WI38 (cell line): ENCODE measurements around the gene MINDY3.

Source experiments
- H3K4me3 ChIP-seq: 2 replicates; pipeline ENCODE4 v1.5.1; 2011; ENCODE audit warnings: low read depth, mild to moderate bottlenecking, control low read depth, low read length
- TF ChIP-seq, protein P1 (sequence below): IDR thresholded peaks from 2 replicates; pipeline ENCODE4 v1.5.1; 2012; ENCODE audit warnings: low read depth, mild to moderate bottlenecking, control low read depth, low read length

Gene MINDY3

DNA sequence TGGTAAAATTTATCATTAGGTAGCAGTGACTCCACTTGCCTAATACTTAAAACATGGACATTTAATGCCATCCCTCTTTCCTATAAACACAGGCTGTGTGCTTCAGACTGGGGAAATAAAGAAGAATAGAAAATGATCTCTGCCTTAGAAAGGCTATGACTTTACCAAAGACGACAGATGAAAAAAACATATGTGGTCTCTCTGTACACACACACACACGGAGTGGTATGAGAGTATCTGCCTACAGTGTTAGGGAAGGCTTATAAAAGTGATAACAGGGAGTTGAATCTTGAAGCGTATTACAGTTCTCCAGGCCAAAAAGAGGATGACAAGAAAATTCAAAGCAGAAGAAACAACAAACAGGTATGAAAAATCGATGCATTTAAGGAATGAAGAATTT is 38.2 kb downstream of the MINDY3 start:
- TF ChIP-seq, protein P1, sequence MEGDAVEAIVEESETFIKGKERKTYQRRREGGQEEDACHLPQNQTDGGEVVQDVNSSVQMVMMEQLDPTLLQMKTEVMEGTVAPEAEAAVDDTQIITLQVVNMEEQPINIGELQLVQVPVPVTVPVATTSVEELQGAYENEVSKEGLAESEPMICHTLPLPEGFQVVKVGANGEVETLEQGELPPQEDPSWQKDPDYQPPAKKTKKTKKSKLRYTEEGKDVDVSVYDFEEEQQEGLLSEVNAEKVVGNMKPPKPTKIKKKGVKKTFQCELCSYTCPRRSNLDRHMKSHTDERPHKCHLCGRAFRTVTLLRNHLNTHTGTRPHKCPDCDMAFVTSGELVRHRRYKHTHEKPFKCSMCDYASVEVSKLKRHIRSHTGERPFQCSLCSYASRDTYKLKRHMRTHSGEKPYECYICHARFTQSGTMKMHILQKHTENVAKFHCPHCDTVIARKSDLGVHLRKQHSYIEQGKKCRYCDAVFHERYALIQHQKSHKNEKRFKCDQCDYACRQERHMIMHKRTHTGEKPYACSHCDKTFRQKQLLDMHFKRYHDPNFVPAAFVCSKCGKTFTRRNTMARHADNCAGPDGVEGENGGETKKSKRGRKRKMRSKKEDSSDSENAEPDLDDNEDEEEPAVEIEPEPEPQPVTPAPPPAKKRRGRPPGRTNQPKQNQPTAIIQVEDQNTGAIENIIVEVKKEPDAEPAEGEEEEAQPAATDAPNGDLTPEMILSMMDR, result no peak

DNA sequence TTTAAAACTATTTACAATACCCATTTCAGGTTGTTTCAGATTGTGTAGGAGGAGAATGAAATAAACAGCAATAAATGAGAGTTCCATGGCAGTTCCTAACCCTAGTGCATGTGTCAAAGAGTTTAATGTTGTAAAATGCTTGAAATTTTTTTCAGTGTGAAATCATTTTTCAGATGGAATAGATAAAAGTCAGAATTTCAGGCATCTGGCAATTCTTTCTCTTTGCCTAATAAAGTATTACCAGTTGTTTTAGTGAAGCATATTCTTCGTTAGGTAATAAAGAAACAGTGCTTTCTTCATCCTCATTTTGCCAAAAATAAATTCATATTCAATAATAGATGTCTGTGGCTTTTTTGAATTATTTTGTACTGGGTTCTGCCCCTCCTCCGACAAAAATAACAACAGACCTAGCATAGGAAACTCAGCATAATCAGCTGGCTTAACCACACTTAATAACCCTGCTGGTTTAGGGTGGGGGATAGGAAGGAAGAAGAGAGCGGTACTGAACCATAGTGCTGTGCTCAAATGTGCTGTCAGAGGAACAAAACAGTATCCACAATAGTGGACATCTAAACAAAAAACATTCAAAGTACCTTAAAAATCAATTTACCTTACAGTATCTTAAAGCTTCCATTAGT is 39.1 kb downstream of the MINDY3 start:
- TF ChIP-seq, protein P1, result no peak

More for the DNA sequence above, 38.2 kb downstream of the MINDY3 start:
- H3K4me3 ChIP-seq, result no peak overlapping the region

DNA sequence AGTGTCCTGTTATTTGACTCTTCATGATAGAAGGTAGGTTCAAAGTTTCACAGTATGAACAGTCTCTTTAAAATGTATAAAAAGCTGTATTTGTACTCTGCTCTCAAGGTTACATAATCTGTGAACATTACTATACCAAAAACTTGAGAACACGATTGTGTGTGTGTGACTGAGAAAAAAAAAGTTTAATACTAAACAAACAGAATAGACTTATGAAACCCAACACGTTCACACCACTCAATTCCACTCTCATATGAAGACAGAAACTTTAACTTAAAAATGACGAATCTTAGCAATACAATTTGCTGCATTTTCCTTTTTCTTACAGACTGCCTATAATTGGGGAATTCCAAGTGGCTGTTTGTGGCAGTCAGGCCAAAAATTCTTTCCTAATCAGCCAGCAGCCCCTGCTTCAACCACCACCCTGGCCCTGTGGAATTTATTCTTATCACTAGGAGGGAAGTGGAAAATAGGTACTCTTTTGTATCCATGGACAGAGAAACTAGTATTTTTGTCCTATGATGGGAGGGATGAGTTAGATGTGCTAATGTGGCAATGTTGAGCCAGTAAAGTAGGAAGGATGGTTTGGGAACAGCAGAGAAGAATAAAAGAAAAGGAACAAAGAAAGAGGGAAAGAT is 42.8 kb downstream of the MINDY3 start:
- H3K4me3 ChIP-seq, result no peak overlapping the region
- TF ChIP-seq, protein P1, result no peak

More for the DNA sequence above, 39.1 kb downstream of the MINDY3 start:
- H3K4me3 ChIP-seq, result no peak overlapping the region

DNA sequence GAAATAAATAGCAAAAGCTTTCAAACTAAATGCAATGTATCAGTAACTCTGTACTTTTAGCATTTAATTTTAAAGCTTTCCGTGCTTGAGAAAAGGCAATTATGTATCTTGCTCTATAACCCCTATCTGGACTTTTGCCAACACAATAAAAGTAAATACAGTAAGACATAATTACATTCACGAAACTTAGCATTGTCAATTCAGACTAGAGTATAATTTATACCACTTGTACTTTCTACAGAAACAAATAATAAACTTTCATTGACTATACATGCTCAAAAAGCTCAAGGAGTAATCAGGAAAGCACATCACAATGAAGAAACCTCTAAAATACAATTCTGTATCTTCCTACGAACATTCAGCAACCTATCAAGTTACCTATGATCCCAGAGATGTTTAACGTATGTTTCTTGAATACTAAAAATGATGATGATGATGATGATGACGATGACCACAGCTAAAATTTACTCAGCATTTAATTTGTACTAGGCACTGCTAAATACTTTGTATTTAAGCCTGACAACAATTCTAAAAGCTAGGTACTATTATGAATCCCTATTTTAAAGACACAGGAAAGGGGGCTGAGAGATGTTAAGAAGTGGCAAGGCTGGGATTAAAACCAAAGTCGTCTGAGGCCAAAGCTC is 44.9 kb downstream of the MINDY3 start:
- TF ChIP-seq, protein P1, result no peak
- no peak overlapping the region for H3K4me3 ChIP-seq

DNA sequence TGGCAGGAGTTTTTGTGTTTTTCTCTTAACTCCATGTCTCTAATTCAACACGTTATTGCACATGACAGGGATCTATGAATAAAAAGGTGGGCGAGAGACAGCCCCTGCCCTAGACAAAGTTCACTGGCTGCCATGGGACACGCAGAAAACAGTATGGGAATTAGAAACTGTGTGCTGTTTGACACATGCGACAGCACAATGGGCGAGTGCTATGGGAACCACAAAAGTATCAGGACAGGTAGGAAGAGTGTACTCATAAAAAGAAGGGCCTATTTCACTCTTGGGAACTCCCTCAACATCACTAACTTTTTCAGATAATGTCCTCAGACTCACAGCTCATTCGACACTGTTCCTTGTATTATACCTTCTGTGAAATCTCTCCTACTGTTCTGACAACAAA is 45.7 kb downstream of the MINDY3 start:
- no peak overlapping the region for H3K4me3 ChIP-seq
- TF ChIP-seq, protein P1, result no peak

DNA sequence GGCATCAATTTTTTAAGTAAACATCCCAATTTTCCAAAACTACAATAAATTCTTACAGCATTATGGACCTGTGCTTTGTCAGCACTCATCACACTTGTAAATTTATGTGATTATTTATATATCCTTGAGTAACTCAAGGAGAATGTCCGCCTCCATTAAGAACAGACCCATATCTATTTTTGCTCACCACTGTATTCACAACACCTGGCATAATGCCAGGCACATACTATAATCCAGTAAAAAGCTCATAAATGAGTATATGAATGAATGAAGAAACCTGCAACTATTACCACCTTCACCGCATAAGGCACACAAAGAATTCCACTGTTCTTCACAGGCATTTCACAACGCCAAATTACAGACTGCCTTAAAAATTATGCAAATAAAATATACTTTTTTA is 46.9 kb downstream of the MINDY3 start:
- TF ChIP-seq, protein P1, result no peak
- no peak overlapping the region for H3K4me3 ChIP-seq

DNA sequence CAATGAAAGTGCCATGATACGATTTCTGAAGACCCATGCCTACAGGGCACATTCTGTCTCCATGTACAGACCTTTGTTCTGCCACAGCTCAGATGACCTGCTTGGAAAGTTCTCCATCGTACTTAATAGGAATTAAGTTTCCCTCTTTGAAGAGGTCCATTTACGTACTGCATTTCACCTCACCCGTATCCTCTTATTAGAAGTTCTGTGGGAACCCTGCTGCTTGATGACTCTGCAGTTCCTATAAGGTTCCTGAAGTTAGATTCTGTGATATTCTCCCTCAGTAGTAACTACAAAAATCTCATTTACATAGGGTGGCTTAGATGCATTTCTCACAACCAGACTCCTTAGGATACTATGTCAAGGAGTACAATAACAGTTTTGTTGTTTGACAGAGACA is 50.9 kb downstream of the MINDY3 start:
- no peak overlapping the region for H3K4me3 ChIP-seq
- TF ChIP-seq, protein P1, result no peak
